ENCODE data around the gene ATF4. TPM values are rescaled to one million over a fixed set of nuclear protein-coding genes. Genes with fewer than 3 reads are reported as not detected.

ATF4 gene
- total and polyA plus RNA-seq, 2 of the 13 experiments (the other 11 are each of a cell fraction or from before 2014, with no cell fraction given) = 486 to 1,297 TPM

GRCh38 chr22:39520226-39521105 is at the start of gene ATF4 (continued):
- TF ChIP-seq ZSCAN12 (CRISPR knock-in tag; IDR thresholded peaks at IDR 0.05) (peak; percentile 89; the same call in 1 of the 2 replicates), ZNF670 (CRISPR knock-in tag; IDR thresholded peaks at IDR 0.05; ENCODE audit: borderline replicate concordance) (peak; percentile 66; the same call in 1 of the 2 replicates), ZBTB40 (IDR thresholded peaks at IDR 0.05) (peak; percentile 17; the same call in 1 of the 2 replicates), ZBTB40 (CRISPR knock-in tag; IDR thresholded peaks at IDR 0.05) (peak; percentile 23), CSRNP2 (CRISPR knock-in tag; conservative IDR thresholded peaks at IDR 0.05; ENCODE audit: low read depth) (0 out of 2 replicates have a peak, but pooled peaks have one; percentile 34), MTERF4 (CRISPR knock-in tag; IDR thresholded peaks at IDR 0.05) (0 out of 2 replicates have a peak, but pooled peaks have one; percentile 55), ZNF75D (CRISPR knock-in tag; IDR thresholded peaks at IDR 0.05; ENCODE audit: borderline replicate concordance) (no peak), HNRNPK (IDR thresholded peaks at IDR 0.05; ENCODE audit: low read depth, low read length, poor library complexity, severe bottlenecking) (peak; percentile 84), ZC3H4 (CRISPR knock-in tag; IDR thresholded peaks at IDR 0.05; ENCODE audit: borderline replicate concordance) (peak; percentile 99), ASH2L (IDR thresholded peaks at IDR 0.05; ENCODE audit: insufficient read length, low read depth, low read length) (peak; percentile 71), ZNF766 (CRISPR knock-in tag; IDR thresholded peaks at IDR 0.05; ENCODE audit: borderline replicate concordance) (no peak; the same call in none of the 2 replicates), ZNF614 (CRISPR knock-in tag; IDR thresholded peaks at IDR 0.05; ENCODE audit: borderline replicate concordance) (peak; percentile 80; the same call in 1 of the 2 replicates)

Measured in HepG2 (cell line).